GM19452 (cell line): ENCODE measurements around the gene TRIM75.
"Not testable (repeated sequence)": the region's sequence is repeated elsewhere in the genome, so short reads cannot be mapped to it uniquely, and the experiment has no call there.

Experiments
- ATAC-seq: cut with Tn5 transposase; IDR thresholded peaks from one replicate; pipeline ENCODE4 v1.9.1; 2021; ENCODE audit not compliant: unreplicated experiment

TRIM75 gene

DNA sequence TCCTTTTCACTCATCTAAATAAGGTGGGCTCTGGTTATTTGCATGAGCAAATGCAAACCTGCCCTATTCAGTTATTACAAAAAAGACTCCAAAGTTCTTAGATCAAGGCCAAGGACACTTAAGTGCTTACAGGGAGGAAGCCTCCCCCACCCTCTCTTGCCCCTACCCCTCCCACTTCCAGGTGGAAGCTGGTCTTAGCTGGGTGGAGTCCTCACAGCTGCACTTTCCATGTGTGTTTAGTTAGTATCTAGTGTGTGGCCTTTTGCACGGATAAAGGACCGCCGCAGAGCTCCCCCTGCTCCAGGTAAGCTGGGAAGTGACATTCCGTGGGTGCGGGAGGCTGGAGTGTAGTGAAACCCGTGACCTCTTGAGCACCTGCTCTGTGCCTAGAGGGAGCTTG is at the start of gene TRIM75:
Gene TRIM75 (plus strand): TSS at position 222 of the 400 bp plus-strand sequence. CDS start 5,282 bp downstream, outside the sequence.
- ATAC-seq, result no peak

DNA sequence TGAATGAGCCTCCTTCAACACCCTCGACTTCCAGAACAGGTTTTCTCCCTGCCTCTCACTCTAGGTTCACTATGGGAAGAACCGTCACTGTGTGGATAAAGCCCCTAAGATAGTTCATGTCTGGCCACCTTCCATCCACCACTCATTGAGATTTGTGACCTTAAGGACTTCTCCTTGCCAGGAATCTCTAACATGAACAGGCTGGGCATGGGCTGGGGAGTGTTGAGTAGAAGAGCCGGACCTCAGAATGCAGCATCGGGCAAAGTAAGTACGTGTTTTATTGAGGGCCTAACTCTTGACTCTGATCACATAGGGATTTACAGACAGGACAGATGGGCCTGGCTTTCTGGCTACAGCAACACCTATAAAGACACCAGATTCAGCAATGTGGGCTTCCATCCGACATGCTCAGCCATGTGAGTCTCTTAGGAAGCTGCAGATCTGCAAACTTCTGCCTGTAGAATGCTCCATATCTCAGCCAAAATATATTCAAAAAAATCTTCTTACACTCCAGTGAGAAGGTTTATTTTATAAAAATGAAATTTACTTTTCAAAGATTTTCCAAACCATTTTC is 48.2 kb upstream of the TRIM75 start:
- no peak for ATAC-seq

DNA sequence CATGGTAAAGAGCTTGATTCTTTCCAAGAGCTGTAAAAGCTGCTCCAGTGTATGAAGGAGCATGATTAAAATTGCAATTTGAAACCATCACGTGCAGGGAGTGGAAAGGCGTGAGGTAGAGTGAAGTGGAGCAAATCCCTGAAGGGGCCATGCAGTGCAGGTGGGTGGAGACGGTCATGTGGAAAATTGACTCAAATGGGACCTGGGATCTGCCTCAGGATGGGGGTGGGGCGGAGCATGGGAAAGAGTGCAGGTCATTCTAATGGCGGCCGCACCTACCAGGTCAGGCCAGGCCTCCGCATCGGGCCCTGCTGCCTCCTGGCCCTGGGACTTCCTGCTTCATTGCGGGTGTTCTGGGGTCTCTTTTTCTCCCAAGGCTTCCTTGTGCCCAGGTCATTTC is 47.2 kb upstream of the TRIM75 start:
- no peak for ATAC-seq

DNA sequence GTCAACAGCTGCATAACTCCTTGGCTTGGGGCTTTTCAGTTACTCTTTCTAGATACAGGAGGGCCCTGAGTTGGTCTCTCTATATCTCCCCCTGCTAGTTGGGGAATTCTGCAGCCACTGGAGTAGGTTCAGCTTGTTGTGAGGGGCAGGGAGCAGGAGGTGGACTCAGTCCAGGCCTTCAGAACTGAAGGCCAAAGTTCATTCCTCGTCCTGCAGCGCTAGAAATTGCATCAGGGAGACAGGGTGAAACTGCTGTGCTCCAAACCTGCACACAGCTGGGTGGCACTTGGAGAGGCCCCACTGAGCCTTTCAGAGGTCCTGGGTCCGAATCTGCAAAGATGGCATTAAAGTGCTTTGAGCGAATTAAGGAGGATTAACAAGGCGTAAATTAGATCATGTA is 46.8 kb upstream of the TRIM75 start:
- no peak for ATAC-seq

DNA sequence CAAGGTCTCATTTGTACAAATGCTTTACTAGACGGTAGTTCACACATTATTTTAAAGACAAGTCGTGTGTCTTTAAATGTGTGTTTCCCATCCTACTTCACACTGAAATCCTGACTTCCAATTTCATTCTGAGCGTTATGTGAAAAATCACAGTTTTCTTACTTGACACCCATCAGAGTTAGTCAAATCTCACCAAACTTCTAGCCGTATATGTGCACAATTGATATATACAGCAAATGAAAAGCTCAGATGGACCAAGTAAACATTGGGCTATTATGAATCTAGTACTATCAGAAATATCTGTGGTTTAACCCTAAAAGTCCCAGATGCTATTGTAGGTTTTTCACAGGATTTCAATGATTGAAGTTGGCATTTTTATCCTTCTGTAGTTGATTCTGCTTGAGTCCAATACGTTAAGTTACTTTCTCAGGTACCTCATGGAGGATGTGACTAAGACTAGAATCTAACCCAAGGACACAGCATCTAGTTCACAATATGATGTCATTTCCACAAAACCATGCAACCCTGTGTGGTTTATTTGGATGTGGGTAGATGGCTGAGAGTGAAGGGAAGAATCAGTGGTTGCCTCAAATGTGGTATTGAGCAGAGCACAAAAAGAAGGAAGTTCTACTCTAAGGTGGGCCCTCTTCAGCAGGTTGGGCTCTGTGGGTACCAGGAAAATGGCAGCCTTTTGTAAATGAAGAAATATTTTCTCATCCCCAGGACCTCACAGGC is 44.0 kb upstream of the TRIM75 start:
- peak; percentile 84 for ATAC-seq

DNA sequence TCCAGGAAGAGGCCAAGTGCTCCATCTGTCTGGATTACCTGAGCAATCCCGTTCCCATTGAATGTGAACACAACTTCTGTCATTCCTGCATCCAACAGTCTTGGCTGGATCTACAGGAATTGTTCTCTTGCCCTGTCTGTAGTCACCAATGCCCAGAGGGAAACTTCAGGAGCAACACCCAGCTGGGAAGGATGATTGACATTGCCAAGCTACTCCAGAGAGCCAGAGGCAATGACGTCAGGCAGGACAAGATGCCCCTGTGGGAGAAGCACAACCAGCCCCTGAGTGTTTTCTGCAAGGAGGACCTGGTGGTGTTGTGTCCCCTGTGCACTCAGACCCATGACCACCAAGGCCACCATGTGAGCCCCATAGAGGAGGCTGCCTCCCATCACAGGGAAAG is 43.2 kb upstream of the TRIM75 start:
- ATAC-seq, result no peak

DNA sequence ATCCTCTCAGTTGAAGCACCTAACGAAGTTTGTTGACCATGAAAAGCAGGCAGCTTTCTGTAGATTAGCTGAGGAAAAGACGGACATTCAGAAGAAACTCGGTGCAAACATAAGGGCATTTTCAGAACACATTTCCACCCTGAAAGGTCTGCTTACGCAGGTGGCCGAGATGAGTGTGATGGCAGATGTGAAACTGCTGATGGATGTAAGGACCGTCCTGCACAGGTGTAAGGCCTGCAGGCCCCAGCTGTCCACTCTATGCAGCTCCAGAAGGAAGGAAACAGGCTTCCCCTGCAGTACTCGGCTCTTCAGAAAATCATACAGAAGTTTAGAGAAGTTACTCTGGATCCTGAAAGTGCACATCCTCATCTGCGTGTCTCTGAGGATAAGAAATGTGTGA is 42.7 kb upstream of the TRIM75 start:
- ATAC-seq, result no peak

DNA sequence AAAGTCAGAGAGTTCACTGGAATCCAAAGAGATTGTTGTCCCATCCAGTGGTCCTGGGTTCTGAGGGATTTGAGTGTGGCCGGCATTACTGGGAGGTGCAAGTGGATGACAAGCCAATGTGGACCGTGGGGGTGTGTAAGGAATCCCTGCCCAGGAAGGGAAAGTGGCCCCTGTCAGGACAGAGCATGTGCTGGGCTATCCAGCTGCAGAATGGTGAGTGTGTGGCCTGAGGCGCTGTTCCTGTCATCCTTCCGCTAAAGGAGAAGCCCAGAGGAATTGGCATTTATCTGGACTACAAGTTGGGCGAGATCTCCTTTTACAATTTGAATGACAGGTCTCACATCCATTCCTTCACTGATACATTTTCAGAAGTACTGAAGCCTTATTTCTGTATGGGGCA is 42.3 kb upstream of the TRIM75 start:
- ATAC-seq, result no peak

DNA sequence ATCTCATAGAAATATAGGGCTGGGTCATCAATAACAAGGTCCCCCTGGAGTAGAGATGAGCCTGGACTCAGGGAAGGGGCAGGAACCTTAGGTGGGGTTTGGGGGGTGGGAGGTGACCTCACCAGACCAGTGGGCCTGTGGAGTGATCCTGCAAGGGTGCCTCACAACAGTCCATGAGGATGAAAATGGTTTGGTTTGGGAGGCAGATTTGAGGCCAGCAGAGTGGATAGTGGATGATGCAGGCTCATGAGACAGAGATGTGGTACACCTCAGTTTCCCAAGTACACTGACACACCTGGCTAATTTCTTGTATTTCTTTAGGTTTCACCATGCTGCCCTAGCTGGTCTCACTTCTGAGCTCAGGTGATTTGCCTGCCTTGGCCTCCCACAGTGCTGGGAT is 40.0 kb upstream of the TRIM75 start:
- ATAC-seq, result no peak

DNA sequence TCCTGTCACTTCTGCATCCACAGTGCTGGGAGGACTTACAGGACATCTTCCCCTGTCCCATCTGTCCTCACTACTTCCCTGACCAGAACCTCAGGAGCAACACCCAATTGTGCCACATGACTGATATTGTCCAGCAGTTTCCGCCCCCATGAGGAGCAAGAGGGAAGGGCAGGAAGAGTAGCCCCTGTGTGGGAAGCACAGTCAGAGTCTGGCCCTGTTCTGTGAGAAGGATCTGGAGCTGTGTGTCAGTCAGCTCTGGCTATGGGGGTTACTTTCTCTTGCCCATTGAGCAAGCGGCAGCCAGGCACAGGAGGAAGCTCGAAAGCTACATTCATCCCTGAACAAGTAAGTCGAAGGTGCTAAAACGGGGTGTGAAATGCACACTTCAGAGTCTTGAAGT is 36.7 kb upstream of the TRIM75 start:
- peak; percentile 72 for ATAC-seq

DNA sequence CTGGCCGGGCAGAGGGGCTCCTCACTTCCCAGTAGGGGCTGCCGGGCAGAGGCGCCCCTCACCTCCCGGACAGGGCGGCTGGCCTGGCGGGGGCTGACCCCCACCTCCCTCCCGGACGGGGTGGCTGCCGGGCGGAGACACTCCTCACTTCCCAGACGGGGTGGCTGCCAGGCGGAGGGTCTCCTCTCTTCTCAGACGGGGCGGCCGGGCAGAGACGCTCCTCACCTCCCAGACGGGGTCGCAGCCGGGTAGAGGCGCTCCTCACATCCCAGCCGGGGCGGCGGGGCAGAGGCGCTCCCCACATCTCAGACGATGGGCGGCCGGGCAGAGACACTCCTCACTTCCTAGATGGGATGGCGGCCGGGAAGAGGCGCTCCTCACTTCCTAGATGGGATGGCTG is 33.7 kb upstream of the TRIM75 start:
- ATAC-seq, result not testable (repeated sequence)

DNA sequence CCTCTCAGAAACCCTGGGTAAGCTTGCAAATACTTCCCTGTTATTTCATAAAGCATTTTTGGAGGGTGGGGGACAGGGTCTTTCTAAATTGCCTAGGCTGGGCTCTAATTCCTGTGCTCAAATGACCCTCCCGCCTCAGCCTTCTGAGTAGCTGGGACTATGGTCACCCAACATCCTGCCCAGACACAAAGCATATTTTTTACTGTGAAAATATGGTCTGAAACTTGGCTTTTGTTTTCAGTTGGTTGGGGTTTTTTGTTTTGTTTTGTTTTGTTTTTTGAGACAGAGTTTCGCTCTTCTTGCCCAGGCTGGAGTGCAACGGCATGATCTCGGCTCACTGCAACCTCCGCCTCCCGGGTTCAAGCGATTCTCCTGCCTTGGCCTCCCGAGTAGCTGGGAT is 27.9 kb upstream of the TRIM75 start:
- not testable (repeated sequence) for ATAC-seq

DNA sequence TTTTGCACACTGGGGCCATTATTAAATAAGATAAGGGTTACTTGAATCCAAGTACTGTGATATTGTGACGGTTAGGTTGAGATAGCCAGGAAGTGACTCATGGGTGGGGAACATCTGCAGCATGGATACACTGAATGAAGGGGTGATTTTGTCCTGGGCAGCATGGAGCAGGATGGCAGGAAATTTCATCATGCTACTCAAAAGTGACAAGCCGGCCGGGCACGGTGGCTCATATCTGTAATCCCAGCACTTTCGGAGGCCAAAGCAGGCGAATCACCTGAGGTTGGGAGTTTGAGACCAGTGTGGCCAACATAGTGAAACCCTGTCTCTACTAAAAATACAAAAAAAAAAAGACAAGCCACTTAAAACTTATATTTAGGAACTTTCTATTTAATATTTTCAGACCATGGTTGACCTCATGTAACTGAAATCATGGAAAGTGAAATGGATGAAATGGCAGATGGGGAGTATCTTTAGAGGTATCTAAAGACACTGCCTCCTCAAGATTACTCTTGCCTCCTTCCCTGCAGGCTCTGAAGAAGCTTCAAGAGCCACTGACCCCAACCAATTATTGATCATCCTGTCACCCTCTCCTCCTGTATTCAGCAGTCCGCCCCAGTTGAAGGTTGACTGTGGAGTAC is 25.8 kb upstream of the TRIM75 start:
- ATAC-seq, result no peak

DNA sequence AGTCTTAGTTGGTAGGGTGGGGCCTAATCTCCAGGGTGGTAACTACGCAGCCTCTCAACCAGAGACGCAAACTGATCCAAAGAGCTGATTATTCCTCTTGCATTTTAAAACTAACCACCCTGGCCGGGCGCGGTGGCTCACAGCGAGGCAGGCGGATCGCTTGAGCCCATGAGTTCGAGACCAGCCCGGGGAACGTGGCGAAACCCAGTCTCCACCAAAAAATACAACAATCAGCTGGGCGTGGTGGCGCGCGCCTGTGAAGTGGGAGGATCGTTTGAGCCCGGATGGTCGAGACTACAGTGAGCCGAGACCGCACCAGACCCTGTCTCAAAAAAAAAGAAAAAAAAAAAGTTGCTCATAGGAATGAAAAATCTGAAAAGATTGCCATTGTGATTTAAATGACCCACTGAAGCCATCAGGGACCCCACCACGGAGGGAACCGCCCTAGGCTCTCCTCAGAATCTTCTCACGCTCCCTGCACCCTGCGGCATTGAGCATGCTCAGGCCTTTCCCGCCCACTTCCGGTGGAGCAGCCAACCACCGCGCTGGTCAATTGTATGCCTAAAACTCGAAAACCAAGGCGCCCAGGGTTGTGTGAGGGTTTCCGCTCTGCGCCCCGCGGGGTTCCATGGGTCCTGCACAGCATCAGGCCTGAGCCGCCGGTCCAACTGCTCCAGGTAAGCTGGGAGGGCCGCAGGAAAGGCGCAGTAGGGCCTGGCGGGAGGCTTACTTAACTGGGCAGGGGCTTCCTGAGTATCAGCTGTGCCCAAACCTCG is 22.0 kb upstream of the TRIM75 start, which contains the start of gene TRIM60:
Gene TRIM60 (plus strand): TSS at position 564 of the 776 bp plus-strand sequence. CDS start 8,074 bp downstream, outside the sequence.
- no peak for ATAC-seq

DNA sequence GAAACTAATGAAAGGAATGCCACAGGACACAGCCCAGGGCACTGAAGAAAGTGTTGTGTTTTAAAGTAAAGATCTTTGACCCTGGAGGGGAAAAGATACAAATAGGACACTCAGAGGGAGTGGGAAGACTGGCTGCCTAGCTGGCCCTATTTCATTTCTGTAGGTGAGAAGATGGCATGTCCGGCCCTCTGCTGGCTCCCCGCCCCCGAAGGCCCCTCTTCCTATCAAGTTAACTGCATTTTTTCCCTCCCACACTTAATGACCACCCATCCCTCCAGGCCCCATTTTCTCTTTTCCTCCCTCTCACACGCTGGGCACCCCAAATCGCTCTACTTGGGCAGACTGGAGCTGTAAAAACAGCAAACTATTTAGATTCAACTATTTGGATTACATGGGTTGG is 5.5 kb upstream of the TRIM75 start:
- ATAC-seq, result no peak

DNA sequence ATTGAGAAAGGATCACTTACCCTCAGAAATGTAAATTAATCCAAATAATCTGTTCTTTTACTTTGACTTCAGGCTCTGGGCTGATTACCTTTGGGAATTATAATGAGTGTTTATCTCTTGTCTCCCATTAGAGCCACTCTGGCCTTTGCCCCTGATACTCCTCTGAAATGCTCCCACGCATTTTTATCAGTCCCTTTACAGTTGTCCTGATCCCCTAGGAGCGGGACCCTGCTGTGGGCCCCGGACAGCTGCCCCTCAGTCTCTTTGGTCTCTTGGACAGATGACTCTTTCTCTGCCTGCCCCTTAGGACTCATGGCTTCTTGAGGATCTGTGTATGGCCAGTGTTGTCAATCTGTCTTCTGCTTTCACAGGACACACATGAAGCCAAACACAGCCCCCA is 1.0 kb upstream of the TRIM75 start:
- no peak for ATAC-seq

DNA sequence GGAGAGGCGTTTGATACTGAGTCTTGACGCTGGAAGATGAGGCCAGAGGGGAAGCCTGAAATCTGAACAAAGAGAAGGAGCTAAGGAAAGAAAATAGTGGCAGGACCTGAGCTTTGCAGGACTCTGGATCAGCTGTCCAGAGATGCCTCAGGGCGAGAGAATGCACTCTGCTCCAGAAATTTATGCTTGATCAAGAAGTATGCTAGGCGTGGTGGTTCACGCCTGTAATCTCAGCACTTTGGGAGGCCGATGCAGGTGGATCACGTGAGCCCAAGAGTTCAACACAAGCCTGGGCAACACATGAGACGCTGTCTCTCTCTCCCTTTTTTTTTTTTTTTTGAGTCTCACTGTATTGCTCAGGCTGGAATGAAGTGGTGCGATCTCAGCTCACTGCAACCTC is 1.9 kb downstream of the TRIM75 start:
- no peak for ATAC-seq

DNA sequence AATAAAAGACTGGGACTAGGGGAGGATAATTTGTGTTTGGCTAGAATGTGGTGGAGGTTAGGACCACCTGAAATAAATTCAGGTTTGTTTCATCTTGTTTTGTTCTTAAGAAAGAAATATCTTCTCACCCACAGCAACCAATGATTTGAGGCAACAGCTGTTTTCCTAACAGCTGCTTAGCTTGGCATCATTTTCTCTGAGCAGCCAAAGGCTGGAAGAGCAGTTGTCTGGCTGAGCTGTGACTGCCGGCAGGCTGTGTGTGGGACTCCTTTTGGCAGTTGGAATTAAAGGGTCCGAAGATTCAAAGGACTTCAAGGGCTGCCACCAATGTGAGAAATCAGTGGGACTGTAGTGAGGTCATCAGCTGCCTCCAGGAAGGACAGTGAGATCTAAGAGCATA is 5.0 kb downstream of the TRIM75 start:
- ATAC-seq, result no peak

DNA sequence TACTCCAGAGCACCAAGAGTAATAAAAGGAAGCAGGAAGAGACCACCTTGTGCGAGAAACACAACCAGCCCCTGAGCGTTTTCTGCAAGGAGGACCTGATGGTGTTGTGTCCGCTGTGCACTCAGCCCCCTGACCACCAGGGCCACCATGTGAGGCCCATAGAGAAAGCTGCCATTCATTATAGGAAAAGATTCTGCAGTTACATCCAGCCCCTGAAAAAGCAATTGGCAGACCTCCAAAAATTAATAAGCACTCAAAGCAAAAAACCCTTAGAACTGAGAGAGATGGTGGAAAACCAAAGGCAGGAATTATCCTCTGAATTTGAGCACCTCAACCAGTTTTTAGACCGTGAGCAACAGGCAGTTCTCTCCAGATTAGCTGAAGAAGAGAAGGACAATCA is 5.7 kb downstream of the TRIM75 start:
- no peak for ATAC-seq

DNA sequence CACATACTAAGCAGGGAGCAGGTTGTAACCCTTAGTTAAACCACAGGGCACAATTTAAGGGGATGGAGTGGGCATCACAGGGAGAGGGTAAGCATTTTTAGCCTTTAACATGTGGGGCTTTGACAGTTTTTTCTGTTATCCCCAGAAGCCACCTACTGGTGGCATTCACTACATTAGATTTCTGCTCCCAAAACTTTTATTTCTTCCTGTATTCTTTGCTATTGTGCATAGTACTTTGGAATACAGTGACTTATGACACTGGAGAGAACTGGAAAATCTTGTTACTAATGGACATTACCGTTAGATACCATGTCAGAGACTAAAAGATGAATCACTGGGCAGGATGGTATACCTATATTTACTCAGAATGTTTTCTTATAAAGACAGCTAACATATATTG is 7.3 kb downstream of the TRIM75 start:
- no peak for ATAC-seq

DNA sequence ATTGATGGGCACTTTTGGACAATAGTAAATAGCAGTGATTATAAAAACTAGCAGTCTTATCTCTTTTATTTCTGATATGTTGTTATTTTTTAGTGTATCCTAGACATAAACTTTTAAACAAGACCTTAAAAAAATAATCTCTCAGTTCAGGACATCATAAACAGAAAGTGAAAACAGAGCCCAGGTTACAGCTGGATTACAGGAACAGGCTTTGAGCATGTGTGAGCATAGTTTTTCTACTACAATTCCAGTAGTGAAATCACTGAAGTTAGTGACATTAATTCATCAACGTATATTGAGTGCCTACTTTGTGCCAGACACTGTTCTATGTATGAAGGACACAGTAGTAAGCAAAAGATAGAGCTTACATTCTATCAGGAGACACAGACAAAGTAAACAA is 16.9 kb downstream of the TRIM75 start:
- no peak for ATAC-seq

DNA sequence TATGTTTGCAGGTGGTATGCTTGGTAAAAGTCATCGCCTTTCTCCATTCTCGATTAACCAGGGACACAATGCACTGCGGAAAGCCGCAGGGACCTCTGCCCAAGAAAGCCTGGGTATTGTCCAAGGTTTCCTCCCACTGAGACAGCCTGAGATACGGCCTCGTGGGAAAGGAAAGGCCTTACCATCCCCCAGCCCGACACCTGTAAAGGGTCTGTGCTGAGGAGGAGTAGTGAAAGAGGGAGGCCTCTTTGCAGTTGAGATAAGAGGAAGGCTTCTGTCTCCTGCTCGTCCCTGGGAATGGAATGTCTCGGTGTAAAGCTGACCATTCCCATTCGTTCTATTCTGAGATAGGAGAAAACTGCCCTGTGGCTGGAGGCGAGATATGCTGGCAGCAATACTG is 19.7 kb downstream of the TRIM75 start:
- not testable (repeated sequence) for ATAC-seq
